ENCODE data around the gene UFD1. TPM values are rescaled to one million over a fixed set of nuclear protein-coding genes. Genes with fewer than 3 reads are reported as not detected.

Gene UFD1
- polyA plus RNA-seq, 1 experiment, result 135 TPM

DNA sequence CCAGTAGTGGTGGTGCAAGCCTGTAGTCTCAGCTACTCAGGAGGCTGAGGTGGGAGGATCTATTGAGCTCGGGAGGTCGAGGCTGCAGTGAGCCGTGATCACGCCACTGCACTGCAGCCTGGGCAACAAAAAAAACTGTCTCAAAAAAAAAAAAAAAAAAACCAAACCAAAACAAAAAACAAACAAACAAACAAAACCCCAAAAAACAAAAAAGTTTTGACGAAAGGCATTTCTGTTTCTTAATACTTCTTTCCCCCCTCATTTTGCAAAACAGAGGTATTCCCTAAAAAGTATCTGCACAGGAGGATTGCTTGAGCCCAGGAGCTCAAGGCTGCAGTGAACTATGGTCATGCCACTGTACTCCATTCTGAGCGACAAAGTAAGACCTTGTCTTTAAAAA lies 58.7 kb downstream of the UFD1 start:
- POLR2A ChIA-PET, result no interaction called here
- H3K27me3 ChIP-seq (ENCODE audit: control insufficient read depth, insufficient read depth, low read length), result no peaks in the 10 kb centered on the region
- H3K36me3 ChIP-seq (ENCODE audit: control insufficient read depth, insufficient read depth, low read length), result no peaks in the 10 kb centered on the region
- TF ChIP-seq, protein P1, sequence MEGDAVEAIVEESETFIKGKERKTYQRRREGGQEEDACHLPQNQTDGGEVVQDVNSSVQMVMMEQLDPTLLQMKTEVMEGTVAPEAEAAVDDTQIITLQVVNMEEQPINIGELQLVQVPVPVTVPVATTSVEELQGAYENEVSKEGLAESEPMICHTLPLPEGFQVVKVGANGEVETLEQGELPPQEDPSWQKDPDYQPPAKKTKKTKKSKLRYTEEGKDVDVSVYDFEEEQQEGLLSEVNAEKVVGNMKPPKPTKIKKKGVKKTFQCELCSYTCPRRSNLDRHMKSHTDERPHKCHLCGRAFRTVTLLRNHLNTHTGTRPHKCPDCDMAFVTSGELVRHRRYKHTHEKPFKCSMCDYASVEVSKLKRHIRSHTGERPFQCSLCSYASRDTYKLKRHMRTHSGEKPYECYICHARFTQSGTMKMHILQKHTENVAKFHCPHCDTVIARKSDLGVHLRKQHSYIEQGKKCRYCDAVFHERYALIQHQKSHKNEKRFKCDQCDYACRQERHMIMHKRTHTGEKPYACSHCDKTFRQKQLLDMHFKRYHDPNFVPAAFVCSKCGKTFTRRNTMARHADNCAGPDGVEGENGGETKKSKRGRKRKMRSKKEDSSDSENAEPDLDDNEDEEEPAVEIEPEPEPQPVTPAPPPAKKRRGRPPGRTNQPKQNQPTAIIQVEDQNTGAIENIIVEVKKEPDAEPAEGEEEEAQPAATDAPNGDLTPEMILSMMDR (IDR thresholded peaks at IDR 0.05; ENCODE audit: insufficient read depth, low read depth, low read length), result no peak
- DNase-seq (ENCODE audit: low read depth), result no peak
- CTCF ChIA-PET, result interaction anchor here (1.4 kb wide), 1 partner anchor 211 kb away, joined by 4 read pairs; no protein-coding TSS in a partner anchor
- H3K4me3 ChIP-seq (ENCODE audit: low read depth, low read length), result no peak overlapping the region

DNA sequence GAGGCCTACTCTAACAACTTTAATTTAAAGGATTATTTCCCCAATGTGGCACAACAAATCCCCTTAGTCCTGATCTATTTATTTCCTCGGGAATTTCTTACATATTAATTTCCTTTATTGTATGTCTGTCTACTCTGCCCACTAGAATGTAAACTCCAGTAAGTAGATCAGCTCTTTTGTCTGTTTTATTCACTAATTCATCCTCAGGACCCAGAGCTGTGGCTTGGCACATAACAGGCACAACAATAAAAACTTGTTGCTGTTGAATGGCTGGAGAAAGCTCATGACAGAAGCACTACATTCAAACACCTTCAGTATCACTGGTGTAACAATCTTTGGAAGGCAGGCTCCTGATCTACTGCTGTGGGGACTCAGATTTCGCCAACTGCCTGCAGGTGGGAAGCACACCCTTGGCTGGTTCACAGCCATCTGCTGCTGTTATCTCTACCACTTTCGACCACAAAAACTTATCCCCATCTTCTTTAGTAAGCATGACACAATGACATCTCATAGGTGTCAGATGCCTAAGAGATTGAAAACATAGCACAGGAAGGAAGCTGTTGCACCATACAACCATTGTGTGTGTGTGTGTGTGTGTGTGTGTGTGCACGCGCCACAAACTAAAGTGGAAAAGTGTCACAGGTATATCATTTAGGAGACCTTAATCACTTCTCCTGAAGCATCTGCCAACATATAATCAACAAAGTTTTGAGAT lies 59.4 kb downstream of the UFD1 start:
- Histone ChIP-seq H3K4me3 (ENCODE audit: low read depth, low read length) (no peak overlapping the region), H3K36me3 (ENCODE audit: control insufficient read depth, insufficient read depth, low read length) (no peaks in the 10 kb centered on the region), H3K27me3 (ENCODE audit: control insufficient read depth, insufficient read depth, low read length) (no peaks in the 10 kb centered on the region)
- ChIA-PET CTCF (interaction anchor here (1.4 kb wide), 1 partner anchor 212 kb away, joined by 4 read pairs; no protein-coding TSS in a partner anchor), POLR2A (no interaction called here)
- TF ChIP-seq, protein P1 (IDR thresholded peaks at IDR 0.05; ENCODE audit: insufficient read depth, low read depth, low read length), result no peak
- no peak for DNase-seq (ENCODE audit: low read depth)

DNA sequence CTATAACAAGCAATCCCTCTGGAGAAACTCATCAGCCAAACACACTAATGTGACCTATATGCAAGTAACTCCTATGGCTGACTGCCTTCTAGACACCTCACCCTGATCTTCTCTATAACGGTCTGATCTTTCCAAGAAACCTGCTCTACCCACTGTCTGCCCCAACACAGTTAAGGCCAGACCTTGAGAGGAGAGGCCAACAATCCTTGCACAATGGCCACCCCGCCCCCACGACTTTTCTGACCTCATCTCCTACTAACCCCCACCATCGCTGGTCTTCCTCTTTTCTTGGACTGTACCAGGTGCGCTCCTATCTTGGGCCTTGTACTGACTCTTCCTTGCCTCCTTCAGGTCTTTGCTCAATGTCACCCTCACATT lies 59.9 kb downstream of the UFD1 start:
- no peaks in the 10 kb centered on the region for H3K36me3 ChIP-seq (ENCODE audit: control insufficient read depth, insufficient read depth, low read length)
- H3K4me3 ChIP-seq (ENCODE audit: low read depth, low read length), result no peak overlapping the region
- TF ChIP-seq, protein P1 (IDR thresholded peaks at IDR 0.05; ENCODE audit: insufficient read depth, low read depth, low read length), result no peak
- POLR2A ChIA-PET, result no interaction called here
- no peaks in the 10 kb centered on the region for H3K27me3 ChIP-seq (ENCODE audit: control insufficient read depth, insufficient read depth, low read length)
- no peak for DNase-seq (ENCODE audit: low read depth)
- CTCF ChIA-PET, result no interaction called here

DNA sequence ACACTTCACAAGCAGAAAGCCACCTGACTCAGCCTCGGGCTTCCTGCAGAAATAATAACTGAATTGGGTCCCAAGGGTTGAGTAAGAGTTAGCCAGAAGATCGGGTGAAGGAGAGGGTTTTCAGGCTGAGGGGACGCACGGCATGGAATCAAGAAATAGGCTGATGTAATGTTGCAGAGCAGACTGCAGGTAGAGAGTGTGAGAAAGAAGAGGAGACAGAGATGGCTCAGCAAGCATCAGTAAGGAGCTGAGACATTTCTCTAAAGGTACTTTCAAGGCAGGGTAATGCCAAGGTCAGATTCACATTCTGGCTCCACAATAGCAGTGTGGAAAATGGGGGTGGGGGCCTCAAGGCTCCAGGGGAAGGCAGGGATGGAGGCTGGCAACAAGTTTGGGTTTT lies 66.1 kb downstream of the UFD1 start:
- Histone ChIP-seq H3K36me3 (ENCODE audit: control insufficient read depth, insufficient read depth, low read length) (peaks cover 2% of the 10 kb centered on the region), H3K4me3 (ENCODE audit: low read depth, low read length) (no peak overlapping the region), H3K27me3 (ENCODE audit: control insufficient read depth, insufficient read depth, low read length) (no peaks in the 10 kb centered on the region)
- TF ChIP-seq, protein P1 (IDR thresholded peaks at IDR 0.05; ENCODE audit: insufficient read depth, low read depth, low read length), result no peak
- ChIA-PET CTCF (interaction anchor here (1.3 kb wide), 1 partner anchor 234 kb away, joined by 3 read pairs; the partner anchor contains the start of gene SLC25A1), POLR2A (no interaction called here)
- no peak for DNase-seq (ENCODE audit: low read depth)

DNA sequence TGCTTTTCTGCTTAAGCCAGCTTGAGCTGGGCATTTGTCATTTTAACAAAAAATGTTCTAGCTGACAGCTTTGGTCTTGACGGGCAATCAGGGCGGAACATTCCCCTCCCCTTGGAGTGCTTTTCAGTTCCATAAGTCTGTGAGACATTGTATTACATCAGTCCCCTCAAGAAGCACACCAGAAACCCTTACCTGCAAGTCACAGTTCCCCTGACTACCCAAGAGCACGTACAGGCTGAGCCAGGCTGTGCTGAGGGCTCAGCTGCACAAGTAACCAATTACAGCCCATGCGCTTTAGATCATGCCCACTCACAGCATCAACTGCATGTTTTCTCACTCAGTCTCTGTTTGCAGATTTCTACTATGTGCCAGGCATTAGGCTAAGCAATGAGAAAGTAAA lies 66.5 kb downstream of the UFD1 start:
- peaks cover 5% of the 10 kb centered on the region for H3K36me3 ChIP-seq (ENCODE audit: control insufficient read depth, insufficient read depth, low read length)
- ChIA-PET CTCF (interaction anchor here (1.3 kb wide), 1 partner anchor 234 kb away, joined by 3 read pairs; the partner anchor contains the start of gene SLC25A1), POLR2A (no interaction called here)
- no peak overlapping the region for H3K4me3 ChIP-seq (ENCODE audit: low read depth, low read length)
- TF ChIP-seq, protein P1 (IDR thresholded peaks at IDR 0.05; ENCODE audit: insufficient read depth, low read depth, low read length), result no peak
- DNase-seq (ENCODE audit: low read depth), result no peak
- no peaks in the 10 kb centered on the region for H3K27me3 ChIP-seq (ENCODE audit: control insufficient read depth, insufficient read depth, low read length)
